Nephron (organoid): ENCODE results near the gene LPP.

Source experiments
- H3K27ac Mint-ChIP-seq, 3 experiments: 2 replicates each; pipeline ENCODE4 v1.8.0; 2020; ENCODE audit warnings: mixed read lengths in 3 of 3, mild to moderate bottlenecking in 2 of 3, moderate library complexity in 1 of 3
- H3K27me3 Mint-ChIP-seq: 2 replicates; pipeline ENCODE4 v1.8.0; 2021; ENCODE audit warnings: low read depth, mild to moderate bottlenecking, moderate library complexity, mixed read lengths
- H3K36me3 Mint-ChIP-seq: 2 replicates; pipeline ENCODE4 v1.8.0; 2020; ENCODE audit warnings: low read depth, mixed read lengths
- H3K4me1 Mint-ChIP-seq: 2 replicates; pipeline ENCODE4 v1.8.0; 2020; ENCODE audit warnings: mixed read lengths
- H3K4me3 Mint-ChIP-seq, 3 experiments: 2 replicates each; pipeline ENCODE4 v1.8.0; 2020; ENCODE audit warnings: mild to moderate bottlenecking in 3 of 3, mixed read lengths in 3 of 3, moderate library complexity in 2 of 3
- H3K9me3 Mint-ChIP-seq: 2 replicates; pipeline ENCODE4 v1.8.0; 2020; ENCODE audit warnings: mixed read lengths
- TF ChIP-seq, protein P1 (sequence below), 3 experiments: fragments of 200-600 bp; sonication (generic); IDR thresholded peaks; one replicate each; pipeline ENCODE4 v1.5.0; 2021; ENCODE audit warnings: antibody characterized with exemption in 3 of 3; ENCODE audit not compliant: unreplicated experiment in 3 of 3

LPP gene

GRCh38 chr3:188169830-188170455 lies 16.0 kb downstream of the LPP start:
- Mint-ChIP-seq H3K36me3 (no peaks in the 10 kb centered on the region), H3K4me3 (no peak overlapping the region), H3K27me3 (no peaks in the 10 kb centered on the region), H3K4me1 (peaks cover 24% of the 10 kb centered on the region), H3K27ac (no peak overlapping the region), H3K9me3 (no peaks in the 10 kb centered on the region)
- TF ChIP-seq, protein P1, sequence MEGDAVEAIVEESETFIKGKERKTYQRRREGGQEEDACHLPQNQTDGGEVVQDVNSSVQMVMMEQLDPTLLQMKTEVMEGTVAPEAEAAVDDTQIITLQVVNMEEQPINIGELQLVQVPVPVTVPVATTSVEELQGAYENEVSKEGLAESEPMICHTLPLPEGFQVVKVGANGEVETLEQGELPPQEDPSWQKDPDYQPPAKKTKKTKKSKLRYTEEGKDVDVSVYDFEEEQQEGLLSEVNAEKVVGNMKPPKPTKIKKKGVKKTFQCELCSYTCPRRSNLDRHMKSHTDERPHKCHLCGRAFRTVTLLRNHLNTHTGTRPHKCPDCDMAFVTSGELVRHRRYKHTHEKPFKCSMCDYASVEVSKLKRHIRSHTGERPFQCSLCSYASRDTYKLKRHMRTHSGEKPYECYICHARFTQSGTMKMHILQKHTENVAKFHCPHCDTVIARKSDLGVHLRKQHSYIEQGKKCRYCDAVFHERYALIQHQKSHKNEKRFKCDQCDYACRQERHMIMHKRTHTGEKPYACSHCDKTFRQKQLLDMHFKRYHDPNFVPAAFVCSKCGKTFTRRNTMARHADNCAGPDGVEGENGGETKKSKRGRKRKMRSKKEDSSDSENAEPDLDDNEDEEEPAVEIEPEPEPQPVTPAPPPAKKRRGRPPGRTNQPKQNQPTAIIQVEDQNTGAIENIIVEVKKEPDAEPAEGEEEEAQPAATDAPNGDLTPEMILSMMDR (IDR thresholded peaks at IDR 0.05; ENCODE audit: unreplicated experiment in 3 of 3) = no peak

GRCh38 chr3:188170461-188171459 lies 16.8 kb downstream of the LPP start:
- no peaks in the 10 kb centered on the region for H3K36me3 Mint-ChIP-seq
- H3K4me1 Mint-ChIP-seq = peaks cover 21% of the 10 kb centered on the region
- H3K4me3 Mint-ChIP-seq = no peak overlapping the region
- TF ChIP-seq, protein P1 (IDR thresholded peaks at IDR 0.05; ENCODE audit: unreplicated experiment in 3 of 3) = no peak
- no peak overlapping the region for H3K27ac Mint-ChIP-seq
- no peaks in the 10 kb centered on the region for H3K9me3 Mint-ChIP-seq
- no peaks in the 10 kb centered on the region for H3K27me3 Mint-ChIP-seq

DNA sequence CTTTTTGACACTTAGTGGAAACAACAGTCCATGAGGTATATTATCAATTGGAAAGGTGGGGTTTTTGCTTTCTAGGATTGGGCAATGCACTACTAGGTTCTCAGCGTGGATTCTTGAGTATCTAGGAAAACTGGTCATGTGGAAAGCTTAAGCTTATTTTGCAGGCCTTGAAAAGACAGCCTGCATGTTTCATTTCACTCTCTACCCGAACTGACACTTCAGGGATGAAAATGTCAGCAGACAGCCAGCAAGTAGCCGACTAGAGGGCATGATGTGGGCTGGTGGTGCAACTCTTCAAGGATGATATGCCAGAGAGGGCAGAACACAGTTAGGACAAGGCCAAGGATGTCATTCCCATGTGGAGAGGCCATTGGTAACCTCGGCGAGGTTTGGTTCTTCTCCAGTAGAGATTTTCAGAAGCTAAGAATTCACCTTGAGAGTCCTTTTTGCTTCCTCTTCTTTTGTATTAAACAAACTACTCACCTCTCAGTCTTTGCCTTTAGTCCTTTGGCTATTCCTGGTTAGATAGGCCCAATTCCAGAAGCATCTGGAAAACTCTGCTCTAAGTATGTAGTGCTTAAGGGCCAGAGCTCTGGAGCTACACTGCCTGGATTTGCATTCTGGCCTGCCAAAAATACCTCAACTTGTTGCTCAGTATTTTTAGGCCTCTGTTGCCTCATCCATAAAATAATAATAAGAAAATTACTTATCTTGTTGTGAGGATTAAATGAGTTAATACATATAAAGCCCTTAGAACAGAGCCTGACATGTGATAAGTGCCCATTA lies 17.9 kb downstream of the LPP start:
- Mint-ChIP-seq H3K9me3 (no peaks in the 10 kb centered on the region), H3K4me3 (no peak overlapping the region)

DNA sequence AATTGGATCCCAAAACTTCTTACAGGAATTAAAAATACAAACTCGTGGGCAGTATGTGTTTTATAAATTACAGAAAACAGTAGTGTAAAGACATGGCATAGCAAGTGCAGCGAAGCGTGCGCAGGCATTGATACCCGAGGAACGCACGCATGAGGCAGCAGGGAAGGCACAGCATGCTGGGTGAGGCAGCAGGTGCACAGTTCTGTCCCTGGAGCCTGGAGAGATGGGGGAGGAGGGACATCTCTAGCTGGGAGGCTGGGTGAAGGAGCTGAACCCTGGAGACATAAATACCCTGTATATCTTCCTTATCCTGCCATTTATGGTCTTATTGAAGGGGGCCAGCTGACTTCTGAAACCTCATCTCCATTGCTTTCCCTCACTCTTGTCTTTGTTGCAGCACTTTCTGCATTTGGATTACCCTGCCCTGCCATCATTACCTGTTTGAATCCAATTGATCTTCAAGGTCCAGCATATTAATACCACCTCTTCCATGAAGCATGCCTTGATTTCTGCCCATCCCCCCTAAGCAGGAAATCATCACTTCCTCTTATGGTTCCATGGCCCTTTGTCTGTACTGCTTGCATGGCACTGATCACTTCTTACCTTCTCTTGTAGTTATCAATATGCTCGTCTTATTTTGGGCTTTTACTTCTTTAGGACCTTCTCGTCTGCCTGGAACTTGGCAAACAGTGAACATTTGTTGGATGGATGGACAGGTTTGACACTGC lies 20.5 kb downstream of the LPP start:
- H3K4me1 Mint-ChIP-seq = peaks cover 45% of the 10 kb centered on the region
- TF ChIP-seq, protein P1 (IDR thresholded peaks at IDR 0.05; ENCODE audit: unreplicated experiment in 3 of 3) = no peak

More for the DNA sequence above, 17.9 kb downstream of the LPP start:
- Mint-ChIP-seq H3K27ac (no peak overlapping the region), H3K4me1 (peaks cover 21% of the 10 kb centered on the region), H3K27me3 (no peaks in the 10 kb centered on the region), H3K36me3 (peaks cover 3% of the 10 kb centered on the region)
- TF ChIP-seq, protein P1 (IDR thresholded peaks at IDR 0.05; ENCODE audit: unreplicated experiment in 3 of 3) = no peak

DNA sequence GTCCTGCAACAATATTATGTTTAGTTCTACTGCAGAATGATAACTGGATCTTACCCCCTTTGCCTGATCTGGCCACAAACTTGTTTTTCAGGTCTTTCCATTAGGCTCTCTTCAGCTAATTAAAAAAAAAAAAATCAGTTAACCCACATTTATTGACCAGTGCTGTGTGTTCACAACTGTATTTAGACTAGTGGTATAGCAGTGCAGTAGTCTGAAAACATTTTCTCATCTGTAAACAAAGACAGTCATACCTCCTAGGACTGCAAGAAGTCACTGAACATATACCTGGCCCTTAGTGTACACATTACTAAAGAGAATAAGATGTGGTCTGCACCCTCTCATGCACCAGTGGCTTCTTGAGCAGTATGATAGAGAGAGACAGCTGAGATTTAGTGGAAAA lies 22.5 kb downstream of the LPP start:
- Mint-ChIP-seq H3K36me3 (peaks cover 18% of the 10 kb centered on the region), H3K27ac (peak overlapping the region in 2 of 3 experiments; percentile 27 to 67), H3K27me3 (no peaks in the 10 kb centered on the region), H3K4me1 (peaks cover 51% of the 10 kb centered on the region), H3K4me3 (no peak overlapping the region), H3K9me3 (no peaks in the 10 kb centered on the region)
- TF ChIP-seq, protein P1 (IDR thresholded peaks at IDR 0.05; ENCODE audit: unreplicated experiment in 3 of 3) = no peak

More for the DNA sequence above, 20.5 kb downstream of the LPP start:
- Mint-ChIP-seq H3K27ac (peak overlapping the region in 2 of 3 experiments; percentile 14 to 36), H3K4me3 (no peak overlapping the region), H3K9me3 (no peaks in the 10 kb centered on the region), H3K27me3 (no peaks in the 10 kb centered on the region), H3K36me3 (peaks cover 18% of the 10 kb centered on the region)
